Endothelial cell of hepatic sinusoid (primary cell): ENCODE results near the gene MSRB3.
"Not testable (repeated sequence)": the region's sequence is repeated elsewhere in the genome, so short reads cannot be mapped to it uniquely, and the experiment has no call there.

ENCODE experiments used
- in situ Hi-C: cut with HindIII; loops from 2 replicates; pipeline ENCODE4 v1.10.0; 2017; ENCODE audit warnings: low sequenced_read_pairs

The MSRB3 gene

DNA sequence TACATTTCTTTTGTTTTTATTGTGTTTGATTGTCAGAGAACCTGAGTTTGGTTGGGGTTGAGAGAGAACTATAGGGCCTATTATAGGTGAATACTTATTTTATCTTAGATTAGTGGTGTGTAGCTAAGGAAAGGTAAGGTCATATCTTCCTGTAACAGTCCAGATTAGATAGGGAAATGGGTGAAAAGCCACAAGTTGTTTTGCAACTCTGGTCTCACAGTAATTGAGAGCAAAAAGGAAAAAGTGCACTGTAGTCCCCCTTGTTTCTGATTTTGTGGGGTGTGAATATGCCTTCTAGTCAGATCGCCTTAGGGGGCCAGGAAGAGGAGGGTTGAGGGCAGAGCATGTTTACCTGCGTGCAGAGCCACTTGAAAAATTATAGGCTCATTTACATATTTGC, 8.9 kb downstream of the MSRB3 start:
- in situ Hi-C loops = no loop called here

DNA sequence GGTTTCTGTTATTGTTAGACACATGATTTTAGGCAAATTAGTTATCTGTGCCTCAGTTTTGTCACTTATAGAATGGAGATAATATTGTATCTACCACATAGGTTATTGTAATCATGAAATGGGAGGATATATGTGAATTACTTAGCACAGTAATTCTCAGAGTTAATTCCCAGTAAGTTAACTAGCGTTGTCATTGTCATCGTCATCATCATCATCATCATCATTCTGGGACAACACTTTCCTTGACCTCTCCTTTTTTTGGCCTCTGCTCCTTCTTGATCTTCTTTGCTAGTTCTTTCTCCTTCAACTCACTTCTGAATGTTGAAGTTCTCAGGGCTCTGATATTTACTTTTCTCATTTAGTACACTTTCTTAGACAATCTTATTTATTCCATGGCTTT, 13.8 kb downstream of the MSRB3 start:
- in situ Hi-C loops = no loop called here

DNA sequence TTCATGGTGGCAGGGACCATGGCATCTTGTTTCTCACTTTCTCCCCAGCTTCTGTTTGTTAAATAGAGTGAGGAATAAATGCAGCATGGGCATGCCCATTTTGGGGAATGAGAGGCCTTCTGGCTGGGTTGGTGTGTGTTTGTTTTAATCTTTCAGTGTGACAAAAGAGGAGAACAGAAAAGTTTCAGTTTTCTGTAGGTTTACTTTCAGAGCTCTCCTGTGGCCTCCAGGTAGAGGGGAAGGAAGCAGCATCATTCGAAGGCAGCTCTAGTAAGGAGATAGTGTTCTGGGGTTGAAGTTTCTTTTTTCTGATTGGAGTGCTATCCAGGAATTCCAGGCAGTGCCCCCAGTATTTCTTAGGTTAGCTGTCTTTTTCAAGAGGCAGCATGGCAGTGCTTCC, 15.3 kb downstream of the MSRB3 start:
- in situ Hi-C loops = no loop called here

DNA sequence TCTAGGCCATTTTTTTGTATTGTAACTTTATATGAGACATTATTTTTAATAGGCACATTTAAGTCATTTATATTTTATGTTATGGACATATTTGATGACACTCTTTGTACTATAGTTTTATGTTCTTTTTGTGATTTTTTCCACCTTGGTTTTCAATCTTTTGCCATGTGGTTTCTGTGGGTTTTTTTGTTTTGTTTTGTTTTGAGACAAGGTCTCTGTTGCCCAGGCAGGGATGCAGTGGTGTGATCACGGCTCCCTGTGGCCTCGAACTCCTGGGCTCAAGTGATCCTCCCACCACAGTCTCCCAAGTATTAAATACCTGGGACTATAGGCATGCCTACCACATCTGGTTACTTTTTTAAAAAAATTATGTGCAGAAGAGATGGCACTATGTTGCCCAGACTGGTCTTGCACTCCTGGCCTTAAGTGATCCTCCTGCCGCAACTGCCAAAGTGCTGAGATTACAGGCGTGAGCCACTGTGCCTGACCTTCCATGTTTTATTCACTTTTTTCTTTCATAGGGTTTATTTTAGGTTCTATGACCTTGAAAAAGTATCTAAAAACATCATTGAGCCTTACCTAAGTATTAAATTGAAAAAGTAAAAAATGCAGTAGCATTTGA, 16.3 kb downstream of the MSRB3 start:
- in situ Hi-C loops = no loop called here

GRCh38 chr12:65296508-65297265, 18.2 kb downstream of the MSRB3 start:
- in situ Hi-C loops = no loop called here

- in situ Hi-C loops = no loop called here
These were observed 21.6 kb downstream of the MSRB3 start for GRCh38 chr12:65300097-65300496.

DNA sequence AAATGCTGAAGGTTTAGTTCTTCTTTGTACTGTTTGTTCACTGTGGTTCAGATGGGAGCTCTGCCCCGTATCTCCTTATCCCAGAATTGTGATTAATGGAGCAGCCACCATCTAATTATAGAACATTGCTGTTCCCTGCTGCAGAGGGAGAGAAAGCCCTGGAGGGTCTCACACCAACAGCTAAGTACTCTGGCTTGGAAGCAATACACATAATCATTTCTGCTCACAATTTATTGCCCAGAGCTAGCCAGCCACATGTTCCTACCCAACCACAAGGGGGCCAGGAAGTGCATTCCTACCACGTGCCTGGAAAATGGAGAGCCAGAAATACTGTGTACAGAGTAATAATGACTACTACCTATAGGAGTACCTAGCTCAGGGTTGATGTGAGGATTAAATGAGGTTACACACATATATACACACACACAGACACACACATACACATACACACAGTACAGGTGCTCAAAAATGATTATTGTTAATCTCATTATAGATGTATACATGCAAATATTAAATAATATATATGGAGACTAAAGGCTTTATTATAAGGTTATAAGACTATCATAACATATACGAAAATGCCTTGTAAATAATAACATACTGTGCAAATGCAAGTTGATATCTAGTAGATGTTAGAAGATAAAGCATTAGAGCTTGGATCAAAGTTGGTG, 22.3 kb downstream of the MSRB3 start:
- in situ Hi-C loops = no loop called here

- in situ Hi-C loops = no loop called here
These were observed 24.4 kb downstream of the MSRB3 start for GRCh38 chr12:65302891-65303290.

GRCh38 chr12:65305346-65305950, 27.0 kb downstream of the MSRB3 start:
- in situ Hi-C loops = no loop called here

- in situ Hi-C loops = no loop called here
These were observed 28.1 kb downstream of the MSRB3 start for GRCh38 chr12:65306366-65307168.

GRCh38 chr12:65307169-65307501, 28.7 kb downstream of the MSRB3 start:
- in situ Hi-C loops = no loop called here

DNA sequence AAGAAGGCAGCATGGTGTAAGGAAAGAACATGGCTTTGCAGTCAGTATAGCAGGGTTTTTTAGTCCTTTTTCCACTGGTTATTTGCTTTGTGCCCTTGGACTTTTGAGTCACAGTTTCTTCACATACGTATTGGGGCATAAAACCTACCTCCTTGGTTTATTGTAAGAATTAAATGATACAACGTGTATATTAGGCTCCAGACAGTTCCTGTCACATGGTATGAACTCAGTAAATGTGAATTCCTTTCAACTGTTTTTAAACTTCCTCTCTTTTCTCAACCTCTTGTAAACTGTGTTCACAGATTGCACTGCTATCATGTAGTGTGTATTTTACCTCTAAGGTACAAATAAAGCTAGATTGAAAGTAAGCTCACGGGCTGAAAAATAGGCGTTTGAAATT, 29.5 kb downstream of the MSRB3 start:
- in situ Hi-C loops = no loop called here

- in situ Hi-C loops = no loop called here
These were observed 30.2 kb downstream of the MSRB3 start for GRCh38 chr12:65308601-65309071.

DNA sequence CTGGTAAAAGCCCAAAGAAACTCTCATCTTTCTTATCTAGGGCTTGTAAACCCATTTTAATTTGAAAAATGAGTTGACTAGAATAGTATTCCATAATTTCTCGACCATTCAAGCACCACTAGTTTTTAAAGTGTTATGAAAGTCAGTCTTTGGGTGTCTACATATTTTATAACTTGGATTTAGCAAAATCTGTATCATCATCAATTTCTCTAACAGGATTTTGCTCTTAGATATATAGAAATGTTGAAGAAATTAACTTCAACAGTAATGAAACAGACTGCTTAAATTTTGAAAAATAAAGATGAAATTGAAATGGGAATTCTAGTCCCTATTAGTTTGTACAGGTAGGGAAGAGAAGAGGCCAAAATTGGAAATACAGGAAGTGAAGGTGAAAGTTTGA, 32.8 kb downstream of the MSRB3 start:
- in situ Hi-C loops = no loop called here

GRCh38 chr12:65313719-65314317, 35.3 kb downstream of the MSRB3 start:
- in situ Hi-C loops = no loop called here

GRCh38 chr12:65315238-65315637, 36.8 kb downstream of the MSRB3 start:
- in situ Hi-C loops = not testable (repeated sequence)

GRCh38 chr12:65318186-65318685, 39.8 kb downstream of the MSRB3 start:
- in situ Hi-C loops = no loop called here

DNA sequence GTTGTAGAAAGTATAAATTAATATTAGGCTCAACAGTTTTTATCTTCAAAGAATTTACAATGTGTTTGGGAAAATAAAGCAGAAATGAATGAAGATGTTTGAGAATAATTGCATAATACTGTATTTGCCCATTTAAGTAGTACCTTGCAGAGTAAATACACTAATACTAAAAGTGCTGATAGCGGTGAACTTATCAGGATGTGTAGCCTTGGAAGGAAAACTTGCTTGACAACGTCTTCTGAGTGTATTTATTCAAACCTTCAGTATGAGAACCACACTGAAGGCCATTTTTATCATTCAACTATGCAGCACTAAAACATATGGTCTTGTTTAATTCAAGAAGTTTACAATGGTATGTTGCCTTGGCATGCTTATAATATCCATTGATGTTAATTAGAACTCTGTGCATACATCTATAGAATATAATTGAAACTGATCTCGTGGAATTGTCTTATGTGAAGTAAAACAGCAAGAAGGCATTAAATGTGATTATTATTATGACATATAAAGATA, 41.3 kb downstream of the MSRB3 start:
- in situ Hi-C loops = no loop called here

GRCh38 chr12:65323070-65323469, 44.6 kb downstream of the MSRB3 start:
- in situ Hi-C loops = no loop called here

GRCh38 chr12:65324056-65324455, 45.6 kb downstream of the MSRB3 start:
- in situ Hi-C loops = no loop called here
